Nephron progenitor cell (in vitro differentiated cells): ENCODE data around the gene LILRA5.

Source experiments
- DNase-seq: peaks from one replicate; pipeline ENCODE4 v3.0.0; 2021
- H3K27ac Mint-ChIP-seq: 2 replicates; pipeline ENCODE4 v1.8.0; 2021; ENCODE audit warnings: mild to moderate bottlenecking, moderate library complexity, mixed read lengths
- H3K27me3 Mint-ChIP-seq: 2 replicates; pipeline ENCODE4 v1.8.0; 2021; ENCODE audit warnings: mild to moderate bottlenecking, low read depth, mixed read lengths; ENCODE audit not compliant: poor library complexity
- H3K36me3 Mint-ChIP-seq: 2 replicates; pipeline ENCODE4 v1.8.0; 2021; ENCODE audit warnings: low read depth, mixed read lengths
- H3K4me1 Mint-ChIP-seq: 2 replicates; pipeline ENCODE4 v1.8.0; 2021; ENCODE audit warnings: mixed read lengths
- H3K4me3 Mint-ChIP-seq: 2 replicates; pipeline ENCODE4 v1.8.0; 2021; ENCODE audit warnings: mild to moderate bottlenecking, moderate library complexity, mixed read lengths
- H3K9me3 Mint-ChIP-seq: 2 replicates; pipeline ENCODE4 v1.8.0; 2021; ENCODE audit warnings: mild to moderate bottlenecking, moderate library complexity, mixed read lengths
- CTCF ChIP-seq: fragments of 200-600 bp; sonication (generic); IDR thresholded peaks from 2 replicates; pipeline ENCODE4 v1.5.0; 2021; ENCODE audit warnings: antibody characterized with exemption

Gene LILRA5

GRCh38 chr19:54305141-54305540 is 7.8 kb downstream of the LILRA5 start:
- H3K27ac Mint-ChIP-seq, result no peak overlapping the region
- H3K9me3 Mint-ChIP-seq, result peaks cover 47% of the 10 kb centered on the region
- no peak for DNase-seq
- H3K27me3 Mint-ChIP-seq, result peaks cover 23% of the 10 kb centered on the region
- H3K36me3 Mint-ChIP-seq, result no peaks in the 10 kb centered on the region
- no peaks in the 10 kb centered on the region for H3K4me1 Mint-ChIP-seq
- TF ChIP-seq CTCF, result no peak
- H3K4me3 Mint-ChIP-seq, result no peak overlapping the region

- no peak for DNase-seq
- H3K27me3 Mint-ChIP-seq, result peaks cover 34% of the 10 kb centered on the region
- no peaks in the 10 kb centered on the region for H3K36me3 Mint-ChIP-seq
- no peak for TF ChIP-seq CTCF
- no peaks in the 10 kb centered on the region for H3K4me1 Mint-ChIP-seq
- H3K27ac Mint-ChIP-seq, result no peak overlapping the region
- peaks cover 48% of the 10 kb centered on the region for H3K9me3 Mint-ChIP-seq
- no peak overlapping the region for H3K4me3 Mint-ChIP-seq
These were observed 10.7 kb downstream of the LILRA5 start for GRCh38 chr19:54302257-54302656.

- peaks cover 31% of the 10 kb centered on the region for H3K9me3 Mint-ChIP-seq
- H3K27me3 Mint-ChIP-seq, result peaks cover 32% of the 10 kb centered on the region
- no peaks in the 10 kb centered on the region for H3K4me1 Mint-ChIP-seq
- H3K36me3 Mint-ChIP-seq, result no peaks in the 10 kb centered on the region
- no peak for DNase-seq
- no peak overlapping the region for H3K27ac Mint-ChIP-seq
- no peak overlapping the region for H3K4me3 Mint-ChIP-seq
- no peak for TF ChIP-seq CTCF
These were observed 13.5 kb downstream of the LILRA5 start for GRCh38 chr19:54299515-54299914.

GRCh38 chr19:54299126-54299498 is 13.9 kb downstream of the LILRA5 start:
- Mint-ChIP-seq H3K27me3 (peaks cover 31% of the 10 kb centered on the region), H3K4me1 (no peaks in the 10 kb centered on the region), H3K27ac (no peak overlapping the region), H3K4me3 (no peak overlapping the region), H3K36me3 (no peaks in the 10 kb centered on the region), H3K9me3 (peaks cover 30% of the 10 kb centered on the region)
- no peak for DNase-seq
- TF ChIP-seq CTCF, result no peak

- no peaks in the 10 kb centered on the region for H3K4me1 Mint-ChIP-seq
- no peak overlapping the region for H3K4me3 Mint-ChIP-seq
- no peak overlapping the region for H3K27ac Mint-ChIP-seq
- no peak for TF ChIP-seq CTCF
- no peak for DNase-seq
- H3K36me3 Mint-ChIP-seq, result no peaks in the 10 kb centered on the region
- peaks cover 32% of the 10 kb centered on the region for H3K9me3 Mint-ChIP-seq
- peaks cover 36% of the 10 kb centered on the region for H3K27me3 Mint-ChIP-seq
These were observed 14.4 kb downstream of the LILRA5 start for GRCh38 chr19:54298357-54299125.

- no peak for TF ChIP-seq CTCF
- Mint-ChIP-seq H3K36me3 (no peaks in the 10 kb centered on the region), H3K27me3 (peaks cover 36% of the 10 kb centered on the region), H3K9me3 (peaks cover 31% of the 10 kb centered on the region), H3K4me1 (no peaks in the 10 kb centered on the region), H3K4me3 (no peak overlapping the region), H3K27ac (no peak overlapping the region)
- no peak for DNase-seq
These were observed 15.1 kb downstream of the LILRA5 start for GRCh38 chr19:54297759-54298305.
